NCI-H1105 treated with DMSO at 0.1 percent for 48 hours (cell line): Measurements from ENCODE around the gene SERTAD4.
A peak's percentile ranks its signal among the peaks of the same experiment; 100 is the strongest.
"Not testable (repeated sequence)": the region's sequence is repeated elsewhere in the genome, so short reads cannot be mapped to it uniquely, and the experiment has no call there.

ENCODE experiments used
- DNase-seq: peaks from one replicate; lab custom pipeline; 2025; lab: John Stamatoyannopoulos, UW

Gene SERTAD4

DNA sequence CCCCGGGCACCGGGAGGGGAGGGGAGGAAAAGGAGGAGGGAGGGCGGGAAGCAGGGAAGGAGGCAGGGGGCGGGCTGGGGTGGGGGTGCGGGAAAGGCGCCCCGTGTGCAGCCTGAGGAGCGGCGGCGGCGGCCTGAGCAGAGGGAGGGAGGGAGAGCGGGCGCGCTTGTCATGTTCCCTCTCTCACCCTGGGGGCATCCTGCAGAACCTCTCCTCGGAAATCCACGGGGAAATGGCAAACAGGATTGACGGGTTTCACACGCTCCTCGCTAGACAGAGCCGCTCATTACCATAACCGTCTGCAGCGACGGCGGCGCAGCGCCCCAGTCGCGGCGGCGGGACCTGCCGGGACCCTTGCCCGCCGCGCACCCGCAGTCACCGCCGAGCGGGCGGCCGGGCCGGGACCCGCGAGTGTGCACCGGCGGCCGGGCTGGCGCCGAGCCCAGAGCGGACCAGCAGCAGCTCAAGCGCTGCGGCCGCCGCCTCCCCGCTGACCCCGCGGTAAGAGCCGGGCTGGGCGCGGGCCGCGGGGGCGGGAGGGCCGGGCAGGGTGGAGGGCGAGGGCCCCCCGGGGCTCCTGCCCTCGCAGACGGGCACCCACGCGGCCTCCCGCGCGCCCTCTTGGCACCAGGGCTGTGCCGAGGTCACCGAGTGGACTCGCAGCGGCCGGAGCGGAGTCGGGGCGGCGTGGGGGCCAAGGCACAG lies at the start of gene SERTAD4:
Gene SERTAD4, plus strand, starts transcription at position 286 of the 705 bp plus-strand sequence. CDS start 5,165 bp downstream, outside the sequence.
- peak; percentile 75 for DNase-seq

DNA sequence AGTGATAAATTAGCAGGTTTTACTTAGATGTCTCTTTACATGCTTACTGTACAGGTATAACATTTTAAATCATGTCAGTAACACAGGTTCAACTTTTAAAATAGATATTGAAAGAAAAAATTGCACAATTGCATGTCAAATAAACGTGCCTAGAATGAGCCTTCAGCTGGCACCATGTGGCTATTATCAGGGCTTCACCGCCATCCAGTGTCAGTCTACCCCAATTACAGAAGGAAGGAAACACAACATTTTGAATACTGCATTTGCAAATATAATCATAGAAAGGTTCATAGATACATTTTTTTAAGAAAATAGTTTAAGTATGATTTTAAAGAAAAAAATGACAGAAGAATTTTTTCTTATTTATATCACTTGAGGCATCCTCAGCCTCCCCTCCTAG lies 47.5 kb upstream of the SERTAD4 start:
- DNase-seq, result no peak

DNA sequence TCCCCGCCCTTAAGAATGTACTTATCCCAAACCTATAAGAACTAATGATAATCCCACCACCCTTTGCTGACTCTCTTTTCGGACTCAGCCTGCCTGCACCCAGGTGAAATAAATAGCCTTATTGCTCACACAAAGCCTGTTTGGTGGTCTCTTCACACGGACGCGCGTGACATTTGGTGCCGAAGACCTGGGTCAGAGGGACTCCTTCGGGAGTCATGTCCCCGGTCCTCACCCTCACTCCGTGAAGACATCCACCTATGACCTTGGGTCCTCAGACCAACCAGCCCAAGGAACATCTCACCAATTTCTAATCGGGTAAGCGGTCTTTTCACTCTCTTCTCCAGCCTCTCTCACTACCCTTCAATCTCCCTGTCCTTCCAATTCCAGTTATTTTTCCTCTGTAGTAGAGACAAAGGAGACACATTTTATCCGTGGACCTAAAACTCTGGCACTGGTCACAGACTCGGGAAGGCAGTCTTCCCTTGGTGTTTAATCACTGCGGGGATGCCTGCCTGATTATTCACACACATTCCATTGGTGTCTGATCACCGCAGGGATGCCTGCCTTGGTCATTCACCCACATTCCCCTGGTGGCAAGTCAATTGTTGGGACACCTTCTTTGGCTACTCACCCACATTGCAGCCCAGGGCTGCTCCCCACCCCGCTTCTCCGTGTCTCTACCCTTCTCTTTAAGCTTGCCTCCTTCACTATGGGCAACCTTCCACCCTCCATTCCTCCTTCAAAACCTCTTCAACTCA lies 44.6 kb upstream of the SERTAD4 start:
- DNase-seq, result not testable (repeated sequence)

DNA sequence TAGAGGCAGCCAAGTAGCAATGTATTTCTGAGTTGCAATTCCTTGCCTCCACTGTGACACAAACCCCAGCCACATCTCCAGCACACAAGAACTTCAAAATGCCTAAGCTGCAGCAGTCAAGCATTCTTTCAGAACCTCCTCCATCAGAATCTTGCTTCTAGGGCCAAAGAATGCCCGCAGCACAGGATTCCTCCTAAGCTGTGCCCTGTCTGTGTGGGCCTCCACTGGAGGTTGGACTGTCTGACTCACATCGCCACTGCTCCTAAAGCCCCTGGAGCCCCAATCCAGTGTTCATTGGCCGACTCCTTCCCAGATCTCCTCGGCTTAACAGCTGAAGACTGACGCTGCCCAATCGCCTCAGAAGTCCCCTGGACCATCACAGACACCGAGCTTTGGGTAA lies 43.2 kb upstream of the SERTAD4 start:
- DNase-seq, result no peak

DNA sequence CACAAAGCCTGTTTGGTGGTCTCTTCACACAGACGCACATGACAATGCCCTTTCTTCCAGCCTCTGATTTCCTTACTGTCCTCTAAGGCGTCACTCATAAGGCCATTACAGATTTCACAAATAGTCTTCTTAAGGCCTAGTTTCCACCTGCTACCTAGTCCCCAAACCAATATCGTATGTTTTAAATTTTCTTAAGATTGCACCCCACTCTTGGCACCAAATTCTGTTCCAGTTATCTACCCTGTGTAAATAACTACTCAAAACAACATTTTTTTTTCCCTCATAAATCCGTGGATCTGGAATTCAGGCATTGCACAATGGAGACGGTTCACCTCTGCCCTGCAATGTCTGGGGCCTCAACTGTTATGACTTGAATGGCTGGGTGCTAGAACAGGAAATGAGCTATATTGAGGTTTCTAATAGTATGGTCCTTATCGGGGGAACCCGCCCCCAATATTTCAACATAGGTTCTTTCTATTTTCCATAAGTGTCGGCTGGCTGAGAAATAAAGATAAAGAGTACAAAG lies 36.9 kb upstream of the SERTAD4 start:
- DNase-seq, result no peak

DNA sequence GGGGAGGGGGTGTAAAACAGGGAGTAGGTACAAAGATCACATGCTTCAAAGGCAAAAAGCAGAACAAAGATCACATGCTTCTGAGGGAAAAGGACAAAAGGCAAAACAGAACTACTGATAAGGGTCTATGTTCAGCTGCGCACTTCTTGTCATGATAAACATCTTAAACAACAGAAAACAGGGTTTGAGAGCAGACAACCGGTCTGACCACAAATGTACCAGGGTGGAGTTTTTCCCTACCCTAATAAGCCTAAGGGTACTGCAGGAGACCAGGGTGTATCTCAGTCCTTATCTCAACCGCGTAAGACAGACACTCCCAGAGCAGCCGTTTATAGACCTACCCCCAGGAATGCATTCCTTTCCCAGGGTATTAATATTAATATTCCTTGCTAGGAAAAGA lies 36.3 kb upstream of the SERTAD4 start:
- not testable (repeated sequence) for DNase-seq

DNA sequence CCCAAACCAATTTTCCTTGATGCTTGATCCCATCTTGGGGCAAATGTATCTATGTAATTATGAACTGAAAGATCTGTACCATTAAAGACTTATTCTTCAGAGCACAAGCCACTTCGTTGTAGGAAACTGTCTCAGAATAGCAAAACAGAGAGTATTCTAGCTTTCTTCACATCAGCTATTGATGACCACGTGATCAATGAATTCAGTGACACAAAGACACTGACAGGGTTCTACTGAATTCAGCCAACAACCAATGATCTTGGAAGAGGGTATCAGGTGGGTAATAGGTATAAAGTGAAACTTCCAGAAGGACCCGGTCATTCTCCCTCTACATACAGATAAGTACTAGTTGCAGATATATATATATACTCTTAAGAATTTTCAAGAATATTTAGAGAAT lies 33.8 kb upstream of the SERTAD4 start:
- no peak for DNase-seq

DNA sequence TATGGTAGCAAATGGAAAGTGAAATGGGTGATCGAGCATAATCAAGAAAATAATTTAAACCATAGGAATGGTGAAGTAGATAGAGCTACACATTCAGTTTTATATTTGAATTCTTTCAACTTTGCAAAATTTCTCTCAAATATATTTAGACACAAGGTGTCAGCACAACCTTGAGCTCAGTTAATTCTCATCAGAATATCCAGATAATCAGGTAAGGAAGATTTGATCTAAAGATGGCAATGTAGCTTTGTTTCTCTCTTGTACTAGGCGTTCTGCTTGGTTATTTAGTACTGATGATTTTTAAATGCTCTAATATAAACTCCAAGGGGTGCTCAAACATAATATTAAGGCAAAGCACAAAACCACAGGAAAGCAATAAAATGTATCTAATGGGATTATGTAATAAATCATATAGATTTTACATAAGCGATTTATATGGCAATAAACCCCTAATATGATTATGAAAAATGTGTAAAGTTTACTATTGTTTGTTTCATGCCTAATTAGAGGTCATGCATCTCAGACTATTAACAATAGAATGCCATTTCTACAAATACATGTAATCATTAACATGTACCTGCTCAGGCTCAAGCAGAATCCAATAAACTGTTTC lies 32.4 kb upstream of the SERTAD4 start:
- DNase-seq, result no peak

DNA sequence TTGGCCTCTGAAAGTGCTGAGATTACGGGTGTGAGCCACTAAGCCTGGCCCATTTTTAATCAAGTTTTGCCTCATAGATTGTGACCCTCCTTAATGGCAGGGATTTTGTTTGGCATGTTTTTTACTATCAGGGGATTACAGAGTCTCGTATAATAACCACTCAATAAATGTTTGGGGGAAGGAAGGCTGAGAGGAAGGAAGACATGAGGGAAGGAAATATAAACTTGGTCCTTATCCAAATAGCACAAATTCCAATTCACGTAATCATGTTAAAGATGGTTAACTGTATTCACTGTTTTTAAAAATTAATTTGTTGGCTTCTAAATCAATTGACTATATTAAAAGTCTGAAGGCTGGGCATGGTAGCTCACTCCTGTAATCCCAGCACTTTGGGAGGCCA lies 30.9 kb upstream of the SERTAD4 start:
- DNase-seq, result no peak

DNA sequence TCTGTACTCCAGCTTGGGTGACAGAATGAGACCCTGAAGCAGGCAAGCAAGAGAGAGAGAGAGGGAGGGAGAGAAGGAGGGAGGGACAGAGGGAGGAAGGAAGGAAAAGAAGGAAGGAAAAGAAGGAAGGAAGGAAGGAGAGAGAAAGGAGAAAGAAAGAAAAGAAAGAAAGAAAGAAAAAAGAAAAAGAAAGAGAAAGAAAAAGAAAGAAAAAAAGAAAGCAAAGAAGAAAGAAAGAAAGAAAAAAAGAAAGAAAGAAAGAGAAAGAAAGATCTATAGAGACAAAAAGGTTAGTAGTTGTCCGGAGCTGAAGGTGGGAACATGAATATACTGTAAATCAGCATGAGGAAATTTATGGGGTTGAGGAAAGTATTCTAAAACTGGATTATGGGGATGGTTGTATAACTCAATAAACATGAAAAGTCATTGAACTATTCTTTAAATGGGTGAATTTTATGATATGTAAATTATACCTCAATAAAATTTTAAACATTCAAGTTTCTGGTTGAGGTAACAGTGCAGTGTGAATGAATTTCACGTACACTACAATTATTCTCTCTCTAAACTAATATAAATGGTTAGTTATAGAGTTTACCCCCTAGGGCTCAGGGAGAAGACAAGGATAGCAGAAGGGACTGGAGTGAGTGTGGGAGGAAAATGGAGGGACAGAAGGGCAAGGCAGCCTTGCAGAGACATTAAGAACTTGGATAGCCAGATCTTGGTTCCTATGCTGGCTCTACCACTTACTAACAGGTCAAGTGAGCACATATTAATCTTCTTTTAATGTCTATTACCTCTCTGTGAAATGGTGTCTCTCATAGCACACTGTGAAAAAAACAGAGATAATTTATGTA lies 24.8 kb upstream of the SERTAD4 start:
- DNase-seq, result no peak

DNA sequence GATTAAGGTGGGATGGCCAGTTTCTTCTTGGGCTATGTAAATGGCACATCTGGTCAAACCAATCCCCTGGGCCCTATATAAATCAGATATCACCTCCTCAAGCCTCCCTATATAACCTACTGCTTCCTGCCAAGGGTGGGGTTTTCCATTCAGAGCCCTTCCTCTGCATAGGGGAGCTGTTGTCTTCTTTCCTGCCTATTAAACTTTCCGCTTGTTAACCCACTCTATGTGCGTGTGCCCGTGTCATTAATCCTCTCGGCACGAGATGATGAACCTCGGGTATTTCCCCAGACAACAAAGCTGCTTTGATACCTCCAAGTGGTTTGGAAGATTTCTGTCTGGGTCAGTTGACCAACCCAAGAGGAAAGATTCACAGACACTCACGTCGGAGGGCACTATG lies 19.3 kb upstream of the SERTAD4 start:
- DNase-seq, result no peak

DNA sequence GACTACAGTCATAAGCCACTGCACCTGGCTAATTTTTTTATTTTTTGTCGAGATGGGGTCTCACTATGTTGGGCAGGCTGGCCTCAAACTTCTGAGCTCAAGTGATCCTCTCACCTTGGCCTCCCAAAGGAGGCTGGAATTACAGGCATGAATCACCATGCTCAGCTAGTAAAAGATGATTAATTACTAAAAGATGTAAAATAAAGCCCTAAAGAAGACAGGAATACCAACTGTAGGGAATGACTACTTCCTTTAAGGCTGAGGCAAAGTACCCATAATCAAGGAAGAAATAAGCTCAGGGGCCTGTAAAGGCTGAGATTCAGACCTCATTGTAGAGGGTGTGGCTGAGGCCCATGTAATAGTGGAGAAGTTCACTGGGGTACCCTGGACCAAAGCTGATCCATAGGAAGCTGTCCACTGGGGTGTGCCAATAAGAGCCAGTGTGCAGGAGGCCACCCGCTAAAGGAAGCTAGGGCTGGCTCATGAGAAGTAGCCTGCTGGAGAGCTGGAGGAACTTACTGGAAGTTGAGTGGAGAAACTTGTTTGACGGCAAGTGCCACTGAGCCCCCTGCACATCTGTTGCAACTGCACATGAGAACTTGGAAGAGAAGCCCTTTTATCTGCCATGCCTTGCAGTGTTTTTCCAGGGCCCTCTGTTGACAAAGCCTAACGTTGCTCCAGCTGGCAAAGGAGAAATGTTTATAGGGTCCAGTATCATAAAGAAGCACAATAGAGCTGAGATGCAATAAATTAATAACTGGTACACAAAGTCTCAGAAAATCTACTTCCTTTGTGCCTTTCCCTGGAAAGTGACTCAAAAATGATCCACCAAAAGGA lies 17.8 kb upstream of the SERTAD4 start:
- no peak for DNase-seq

DNA sequence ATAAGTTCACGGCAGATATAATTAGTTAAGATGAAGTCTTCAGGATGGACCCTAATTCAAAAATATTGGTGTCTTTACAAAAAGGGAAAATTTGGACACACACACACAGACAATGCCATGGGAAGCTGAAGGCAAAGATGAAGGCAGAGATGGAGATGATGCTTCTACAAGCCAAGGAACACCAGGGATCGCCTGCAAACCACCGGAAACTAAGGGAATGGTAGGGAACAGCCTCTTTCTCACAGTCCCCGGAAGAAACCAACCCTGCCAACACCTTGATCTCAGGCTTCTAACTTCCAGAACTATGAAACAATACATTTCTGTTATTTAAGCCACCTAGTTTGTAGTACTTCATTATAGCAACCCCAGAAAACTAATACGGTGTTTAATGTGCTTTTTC lies 15.1 kb upstream of the SERTAD4 start:
- DNase-seq, result no peak

DNA sequence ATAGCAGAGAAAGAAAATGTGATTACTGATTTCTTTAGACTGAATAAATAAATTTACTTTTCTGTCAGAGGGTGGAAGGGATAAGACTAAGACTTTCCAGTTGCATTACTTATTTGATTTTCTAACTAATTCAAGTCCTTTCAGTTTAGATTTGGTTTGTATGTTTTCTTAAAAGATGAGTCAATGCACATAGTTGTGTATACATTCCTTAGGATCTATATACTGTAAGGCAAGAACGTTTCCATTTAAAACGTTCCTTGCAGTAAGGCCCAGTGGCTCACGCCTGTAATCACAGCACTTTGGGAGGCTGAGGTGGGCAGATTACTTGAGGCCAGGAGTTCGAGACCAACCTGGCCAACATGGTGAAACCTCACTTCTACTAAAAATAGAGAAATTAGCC lies 14.5 kb upstream of the SERTAD4 start:
- DNase-seq, result no peak

DNA sequence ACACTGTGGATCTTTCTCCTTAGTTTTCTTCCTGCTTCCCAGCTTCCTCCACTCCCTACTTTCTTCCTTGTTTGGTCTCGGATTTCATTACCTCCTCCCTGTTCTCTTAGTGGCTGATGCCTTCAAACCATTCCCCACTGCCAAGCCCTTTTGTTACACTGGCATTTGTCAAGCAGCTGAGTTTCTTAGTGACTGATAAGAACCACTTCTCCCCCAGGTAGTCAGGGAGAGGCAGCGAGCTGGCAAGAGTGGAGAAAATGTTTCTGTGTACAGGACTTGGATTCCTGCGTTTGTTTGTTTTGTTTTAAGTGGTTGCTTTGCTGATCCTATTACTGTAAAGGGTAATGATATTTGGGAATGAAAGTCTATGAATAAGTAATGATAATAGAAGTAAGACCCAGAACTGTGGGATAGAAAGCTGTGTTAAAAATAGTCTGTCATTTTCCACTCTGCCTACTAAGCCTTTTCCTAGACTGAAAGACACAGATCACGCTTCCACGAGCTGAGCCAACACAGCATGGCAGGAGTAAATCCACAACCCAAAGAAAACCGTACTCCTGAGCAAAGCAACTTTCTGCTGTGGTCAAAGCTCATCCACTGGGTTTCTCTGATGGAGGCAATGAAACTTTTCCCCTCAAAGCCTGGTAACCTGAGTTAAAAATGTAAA lies 10.1 kb upstream of the SERTAD4 start:
- DNase-seq, result peak; percentile 53

DNA sequence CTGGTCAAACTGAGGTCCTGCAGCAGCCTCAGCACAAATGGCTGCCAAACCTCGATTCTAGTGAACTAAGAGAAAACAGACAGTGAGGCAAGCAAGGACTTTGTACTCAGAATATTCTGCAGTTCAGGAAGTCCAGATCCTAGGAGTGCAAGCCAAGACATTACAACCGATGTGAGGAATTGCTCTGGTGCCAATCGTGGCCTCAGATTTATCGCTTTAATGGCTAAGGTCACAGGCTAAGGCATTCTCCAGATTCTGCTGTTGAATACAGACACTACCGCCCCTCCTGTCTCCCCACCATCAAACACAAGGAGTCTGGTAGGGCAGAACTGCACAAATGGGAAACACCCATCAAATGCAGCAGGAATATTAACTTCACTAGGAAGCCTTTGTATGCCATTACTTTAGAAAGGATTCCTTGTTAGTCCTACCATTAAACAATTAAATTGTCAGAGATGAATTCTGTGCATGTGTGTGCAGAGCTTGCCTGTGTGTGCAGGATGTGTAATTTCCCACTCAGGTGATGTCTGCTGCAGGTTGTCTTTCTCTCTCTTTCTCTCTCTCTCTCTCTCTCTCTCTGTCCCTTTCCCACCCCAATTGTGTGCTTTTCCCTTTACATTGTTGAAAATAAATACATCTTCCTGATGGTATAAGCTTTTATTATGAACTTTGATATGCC lies 9.2 kb upstream of the SERTAD4 start:
- no peak for DNase-seq

DNA sequence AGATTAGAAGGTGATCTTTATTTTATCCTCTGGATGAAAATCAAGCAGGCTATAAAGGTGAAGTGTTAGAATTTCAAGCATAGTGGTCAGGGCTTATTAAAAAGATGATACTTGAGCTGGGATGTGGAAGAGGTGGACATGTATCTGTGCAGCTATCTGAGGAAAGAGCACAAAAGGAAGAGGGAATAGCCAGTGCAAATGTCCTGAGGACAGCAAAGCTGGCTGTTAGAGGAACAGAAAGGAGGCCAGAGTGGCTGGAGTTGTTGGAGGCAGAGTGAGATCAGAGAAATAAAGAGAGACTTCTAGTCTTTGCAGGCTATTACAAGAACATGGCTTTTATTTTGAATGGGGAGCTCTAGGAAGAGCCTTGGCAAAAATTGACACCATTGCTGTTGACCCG lies 4.4 kb upstream of the SERTAD4 start:
- DNase-seq, result no peak

DNA sequence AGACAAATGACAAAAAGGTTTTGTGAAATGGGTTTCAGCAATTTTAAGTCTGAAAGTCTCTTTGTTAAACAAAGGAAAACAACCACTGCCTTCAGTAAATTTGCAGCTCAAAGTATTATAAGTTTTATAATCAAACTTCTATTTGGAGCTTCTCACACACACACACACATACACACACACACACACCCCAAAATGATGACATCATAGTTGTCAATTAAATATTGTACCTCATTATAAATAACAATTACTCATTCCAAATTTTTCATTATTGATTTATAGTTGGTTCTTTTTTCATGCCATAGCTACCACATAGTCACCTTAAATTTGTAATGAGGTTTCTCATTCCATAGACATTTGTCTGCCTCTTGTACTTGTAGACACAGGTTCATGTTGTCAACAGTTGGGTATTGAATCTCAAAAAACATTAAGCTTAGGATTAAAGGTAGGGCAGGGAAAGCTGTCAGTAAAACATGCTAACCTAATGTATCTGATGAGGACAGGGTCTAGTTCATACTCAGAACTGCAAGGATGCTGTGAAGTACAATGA lies 2.4 kb upstream of the SERTAD4 start:
- no peak for DNase-seq

DNA sequence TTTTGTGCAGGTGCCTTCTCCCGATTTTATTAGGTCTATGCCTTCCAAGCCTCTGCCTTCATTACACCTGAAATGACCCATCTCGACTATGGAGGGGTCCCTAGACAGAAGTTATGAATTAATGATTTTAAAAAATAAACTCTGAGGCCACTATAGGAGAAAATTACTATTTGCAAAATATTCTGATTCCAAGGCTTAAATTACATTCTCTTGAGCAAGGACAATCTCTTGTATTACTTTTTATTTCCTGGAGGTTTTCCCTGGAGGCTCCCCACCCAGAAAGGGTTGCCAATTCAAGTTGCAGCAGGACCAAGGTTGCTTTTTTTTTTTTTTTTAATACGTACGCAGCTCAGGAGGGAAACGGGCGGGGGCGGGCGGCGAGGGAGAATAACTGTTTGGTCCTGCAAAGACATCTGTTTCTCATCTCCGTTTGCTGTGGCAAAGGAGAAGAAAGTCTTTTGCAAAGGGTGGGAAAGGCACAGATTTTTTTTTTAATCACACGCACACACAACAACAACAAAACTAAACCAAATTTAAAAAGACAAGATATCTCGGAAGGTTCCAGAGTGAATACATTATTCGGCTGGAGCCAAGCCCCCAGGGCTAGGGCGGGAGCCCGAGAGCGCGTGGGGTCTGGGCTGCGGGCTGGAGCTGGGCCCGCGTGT lies 618 bp upstream of the SERTAD4 start:
- peak; percentile 21 for DNase-seq
